ENCODE results near the gene TNNI3K. TPM values are rescaled to one million over a fixed set of nuclear protein-coding genes. Genes with fewer than 3 reads are reported as not detected.

TNNI3K gene
- total and polyA plus RNA-seq, 2 of the 8 experiments (the other 6 are each of a cell fraction or from before 2014, with no cell fraction given) = 0.41 to 0.48 TPM

DNA sequence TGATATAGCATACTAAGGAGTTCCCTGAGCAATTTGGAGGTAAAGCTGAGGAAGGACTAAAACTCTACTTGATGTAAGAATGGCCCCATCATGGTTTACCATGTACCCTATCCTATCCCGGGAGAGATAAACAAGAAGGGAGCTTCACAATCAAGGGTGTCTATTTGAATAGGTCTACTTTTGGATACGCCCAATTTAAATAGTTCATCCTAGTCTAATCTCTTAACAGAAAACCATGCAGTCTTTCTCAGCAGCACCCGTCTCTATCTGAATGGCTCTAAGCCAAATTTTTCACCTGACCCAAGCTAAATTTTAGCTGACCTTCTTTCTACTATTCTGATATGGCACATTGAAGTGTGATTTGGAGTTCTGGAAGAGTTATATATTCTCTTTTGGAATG is 122.0 kb downstream of the TNNI3K start:
- CTCF ChIA-PET (ENCODE audit: partially characterized antibody) = no interaction called here

More for the DNA sequence above, 122.0 kb downstream of the TNNI3K start:
- Histone ChIP-seq H3K56ac (replicated peaks; ENCODE audit: insufficient read length, low read depth, low read length) (no peak overlapping the region), H3K9ac (replicated peaks in 1 of 4; ENCODE audit: extremely low read depth in 1 of 4, low read depth in 3 of 4, low read length in 3 of 4) (no peak overlapping the region), H4K20me1 (replicated peaks in 1 of 2; ENCODE audit: control insufficient read depth in 1 of 2, insufficient read depth in 2 of 2, low read length in 2 of 2) (no peaks in the 10 kb centered on the region), H2BK120ac (replicated peaks; ENCODE audit: low read depth, low read length) (no peak overlapping the region), H4K5ac (ENCODE audit: insufficient read length, low read depth, low read length) (no peak overlapping the region), H3K79me1 (ENCODE audit: low read depth, low read length) (no peaks in the 10 kb centered on the region), H3K79me2 (ENCODE audit: control insufficient read depth in 1 of 2, insufficient read depth in 2 of 2, low read length in 2 of 2) (no peaks in the 10 kb centered on the region), H2AFZ (ENCODE audit: low read length) (no peak overlapping the region), H3K27me3 (replicated peaks in 1 of 4; ENCODE audit: control insufficient read depth in 3 of 4, extremely low read depth in 1 of 4, insufficient read depth in 3 of 4, low read length in 3 of 4) (no peaks in the 10 kb centered on the region), H3K4ac (replicated peaks; ENCODE audit: insufficient read length, low read depth, low read length) (no peak overlapping the region), H4K8ac (ENCODE audit: extremely low read depth, insufficient read depth, low read length) (no peak overlapping the region), H3K9me3 (ENCODE audit: insufficient read depth in 2 of 2, low read depth in 1 of 2, low read length in 1 of 2) (no peaks in the 10 kb centered on the region), H3K18ac (ENCODE audit: extremely low read depth, low read length) (no peak overlapping the region), H3K23me2 (ENCODE audit: low read depth, low read length) (0 out of 2 replicates have a peak, but pooled peaks cover 2% of the 10 kb centered on the region), H2BK5ac (ENCODE audit: low read depth, low read length) (no peak overlapping the region), H3K14ac (ENCODE audit: insufficient read length) (no peak overlapping the region), H2BK12ac (ENCODE audit: low read depth, low read length) (no peak overlapping the region), H3K23ac (ENCODE audit: insufficient read length) (no peak overlapping the region), H3K4me1 (replicated peaks in 1 of 4; ENCODE audit: control insufficient read depth in 3 of 4, insufficient read depth in 4 of 4, low read length in 3 of 4) (no peaks in the 10 kb centered on the region), H2BK15ac (ENCODE audit: low read length) (no peak overlapping the region), H3K27ac (ENCODE audit: low read depth, low read length) (no peak overlapping the region), H2AK5ac (ENCODE audit: low read depth, low read length) (no peak overlapping the region), H2BK20ac (ENCODE audit: low read length) (no peak overlapping the region), H3K4me3 (ENCODE audit: extremely low read depth in 1 of 4, insufficient read depth in 2 of 4, low read depth in 3 of 4, low read length in 4 of 4) (no peak overlapping the region), H3K36me3 (ENCODE audit: control insufficient read depth in 2 of 4, insufficient read depth in 4 of 4, low read length in 3 of 4) (no peaks in the 10 kb centered on the region), H3K4me2 (ENCODE audit: insufficient read depth in 1 of 2, low read depth in 2 of 2, low read length in 2 of 2) (no peak overlapping the region), H4K91ac (replicated peaks; ENCODE audit: insufficient read length, low read length) (no peak overlapping the region)
- FAIRE-seq (no peak), DNase-seq (ENCODE audit: low read depth in 1 of 2, low spot score in 2 of 2) (no peak)
- TF ChIP-seq, protein P1, sequence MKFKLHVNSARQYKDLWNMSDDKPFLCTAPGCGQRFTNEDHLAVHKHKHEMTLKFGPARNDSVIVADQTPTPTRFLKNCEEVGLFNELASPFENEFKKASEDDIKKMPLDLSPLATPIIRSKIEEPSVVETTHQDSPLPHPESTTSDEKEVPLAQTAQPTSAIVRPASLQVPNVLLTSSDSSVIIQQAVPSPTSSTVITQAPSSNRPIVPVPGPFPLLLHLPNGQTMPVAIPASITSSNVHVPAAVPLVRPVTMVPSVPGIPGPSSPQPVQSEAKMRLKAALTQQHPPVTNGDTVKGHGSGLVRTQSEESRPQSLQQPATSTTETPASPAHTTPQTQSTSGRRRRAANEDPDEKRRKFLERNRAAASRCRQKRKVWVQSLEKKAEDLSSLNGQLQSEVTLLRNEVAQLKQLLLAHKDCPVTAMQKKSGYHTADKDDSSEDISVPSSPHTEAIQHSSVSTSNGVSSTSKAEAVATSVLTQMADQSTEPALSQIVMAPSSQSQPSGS (IDR thresholded peaks at IDR 0.05; ENCODE audit: low read length) = no peak
- TF ChIP-seq CREB1 (IDR thresholded peaks at IDR 0.05) (no peak), SP1 (IDR thresholded peaks at IDR 0.05; ENCODE audit: low read depth, low read length) (no peak), KDM1A (IDR thresholded peaks at IDR 0.05; ENCODE audit: borderline replicate concordance, low read length) (no peak), NANOG (IDR thresholded peaks at IDR 0.05; ENCODE audit: insufficient read depth, low read depth, low read length, poor library complexity, severe bottlenecking) (no peak), CBX8 (IDR thresholded peaks at IDR 0.05; ENCODE audit: borderline replicate concordance, low read depth, low read length) (no peak), EP300 (IDR thresholded peaks at IDR 0.05; ENCODE audit: borderline replicate concordance in 1 of 2, low read depth in 2 of 2, low read length in 2 of 2) (no peak)
- 90% methylated on average over 3 of the region's 3 CpGs; no CpG with 5 or more reads in 1 of the 2 experiments for WGBS, 2 experiments (ENCODE audit: extremely low coverage in 1 of 2, insufficient coverage in 1 of 2, insufficient read length in 1 of 2, insufficient replicate concordance in 2 of 2, low coverage in 1 of 2, low lambda C conversion rate in 2 of 2, missing lambda C conversion rate in 1 of 2)
- POLR2A ChIA-PET (ENCODE audit: partially characterized antibody) = no interaction called here

Data from H1 (cell line).